Stimulated activated naive B cell treated with anti-CD40 and anti-IgM and Interleukin-4, amounts not matched to agents 10 μg/mL and 1 μg/mL and 100 μg/mL, for 72 hours (primary cell): Measurements from ENCODE around the gene S1PR5.
A peak's percentile ranks its signal among the peaks of the same experiment; 100 is the strongest.

Experiments used
- ATAC-seq, 2 donors: fragments of 150-1000 bp; cut with Tn5 transposase; replicated peaks; 2 replicates each; pipeline ENCODE4 v1.10.0; 2021; ENCODE audit warnings: moderate library complexity in 1 of 2
- DNase-seq: peaks from one replicate; pipeline ENCODE4 v3.0.0; 2021
- H3K27ac Mint-ChIP-seq: one replicate; pipeline ENCODE4 v1.8.0; 2022; ENCODE audit warnings: mild to moderate bottlenecking, mixed read lengths
- H3K27me3 Mint-ChIP-seq, 2 donors: one replicate each; pipeline ENCODE4 v1.8.0; 2022; ENCODE audit warnings: mixed read lengths in 2 of 2
- H3K36me3 Mint-ChIP-seq, 2 donors: one replicate each; pipeline ENCODE4 v1.8.0; 2022; ENCODE audit warnings: mixed read lengths in 2 of 2, mild to moderate bottlenecking in 1 of 2
- H3K4me1 Mint-ChIP-seq, 2 donors: one replicate each; pipeline ENCODE4 v1.8.0; 2022; ENCODE audit warnings: mixed read lengths in 2 of 2, mild to moderate bottlenecking in 1 of 2
- H3K4me3 Mint-ChIP-seq, 2 donors: one replicate each; pipeline ENCODE4 v1.8.0; 2022; ENCODE audit warnings: mild to moderate bottlenecking in 2 of 2, mixed read lengths in 2 of 2, moderate library complexity in 1 of 2
- H3K9me3 Mint-ChIP-seq, 2 donors: one replicate each; pipeline ENCODE4 v1.8.0; 2022; ENCODE audit warnings: mixed read lengths in 2 of 2, mild to moderate bottlenecking in 1 of 2

Gene S1PR5

DNA sequence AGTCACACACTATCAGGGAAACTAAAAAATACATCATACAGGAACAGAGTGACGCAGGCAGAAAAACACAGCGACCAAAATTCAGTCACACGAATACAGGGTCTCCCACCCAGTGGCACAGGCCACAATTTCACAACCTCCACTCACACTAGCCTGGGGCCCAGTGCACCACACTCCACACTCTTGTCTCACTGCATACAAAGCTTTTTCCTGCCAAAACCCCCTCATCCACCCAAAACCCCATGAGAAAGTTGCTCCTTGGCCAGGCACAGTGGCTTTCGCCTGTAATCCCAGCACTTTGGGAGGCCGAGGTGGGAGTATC, 1.2 kb downstream of the S1PR5 start:
- ATAC-seq: no peak
- H3K36me3 Mint-ChIP-seq: no peaks in the 10 kb centered on the region
- H3K27ac Mint-ChIP-seq: no peak overlapping the region
- no peak for DNase-seq
- peaks cover 25 to 36% of the 10 kb centered on the region in 2 donors for H3K4me1 Mint-ChIP-seq
- peaks cover 65 to 71% of the 10 kb centered on the region in 2 donors for H3K27me3 Mint-ChIP-seq
- no peak overlapping the region for H3K4me3 Mint-ChIP-seq
- no peaks in the 10 kb centered on the region for H3K9me3 Mint-ChIP-seq

- Mint-ChIP-seq H3K4me1 (peaks cover 24 to 41% of the 10 kb centered on the region in 2 donors), H3K36me3 (no peaks in the 10 kb centered on the region), H3K9me3 (no peaks in the 10 kb centered on the region), H3K4me3 (peak overlapping the region in 1 of 2 donors; percentile 2), H3K27me3 (peaks cover 55 to 63% of the 10 kb centered on the region in 2 donors), H3K27ac (no peak overlapping the region)
- DNase-seq: no peak
- peak in 1 of 2 donors; percentile 29 for ATAC-seq
Measured at GRCh38 chr19:10514211-10515145, 2.8 kb downstream of the S1PR5 start.

DNA sequence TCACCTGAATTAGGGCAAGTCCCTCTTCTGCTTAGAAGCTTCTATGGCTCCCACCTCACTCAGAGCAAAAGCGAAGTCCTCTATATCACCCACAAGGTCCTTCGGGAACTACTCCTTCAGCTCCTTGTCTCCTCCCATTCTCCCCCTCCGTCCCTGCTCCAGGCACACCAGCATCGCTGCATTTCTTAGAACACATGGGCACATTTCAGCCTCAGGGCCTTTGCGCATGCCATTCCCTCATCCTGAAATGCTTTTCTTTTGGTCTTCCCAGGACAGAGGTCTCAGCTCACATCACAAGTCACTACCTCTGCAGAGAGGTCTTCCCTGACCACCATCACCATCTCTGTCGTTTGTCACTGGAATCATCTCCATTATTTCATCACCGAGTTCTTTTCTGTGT, 4.0 kb downstream of the S1PR5 start:
- H3K4me3 Mint-ChIP-seq: no peak overlapping the region
- H3K27ac Mint-ChIP-seq: no peak overlapping the region
- H3K36me3 Mint-ChIP-seq: no peaks in the 10 kb centered on the region
- peaks cover 43 to 51% of the 10 kb centered on the region in 2 donors for H3K27me3 Mint-ChIP-seq
- peaks cover 14 to 28% of the 10 kb centered on the region in 2 donors for H3K4me1 Mint-ChIP-seq
- ATAC-seq: no peak
- no peaks in the 10 kb centered on the region for H3K9me3 Mint-ChIP-seq
- no peak for DNase-seq

DNA sequence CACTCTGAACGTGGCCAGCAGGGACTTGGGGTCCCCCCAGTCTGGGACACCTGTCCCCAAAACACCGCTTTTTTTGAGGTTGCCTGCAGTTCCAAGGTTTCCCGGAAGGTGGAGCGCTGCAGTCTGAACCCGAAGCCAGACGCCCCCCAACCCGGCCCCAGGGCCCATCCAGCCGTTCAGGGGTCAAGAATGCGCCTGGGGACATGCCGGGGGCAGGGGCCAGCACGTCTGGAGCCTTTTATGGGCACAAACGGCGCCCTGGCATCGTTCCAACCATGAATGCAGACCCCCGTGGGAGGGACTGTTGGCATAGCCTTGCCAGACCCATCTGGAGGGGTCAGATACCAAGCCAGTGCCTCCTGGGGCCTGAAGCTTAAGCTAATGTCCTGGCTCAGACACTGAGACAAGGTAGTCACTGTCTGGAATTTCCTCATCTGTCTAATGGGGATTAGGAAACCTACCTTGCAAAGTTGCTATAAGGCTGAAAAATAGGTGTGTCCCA, 6.9 kb downstream of the S1PR5 start:
- no peak overlapping the region for H3K27ac Mint-ChIP-seq
- no peaks in the 10 kb centered on the region for H3K36me3 Mint-ChIP-seq
- H3K9me3 Mint-ChIP-seq: no peaks in the 10 kb centered on the region
- peak; percentile 36 for DNase-seq
- no peak for ATAC-seq
- H3K27me3 Mint-ChIP-seq: peaks cover 24 to 29% of the 10 kb centered on the region in 2 donors
- H3K4me1 Mint-ChIP-seq: peaks cover 7 to 22% of the 10 kb centered on the region in 2 donors
- no peak overlapping the region for H3K4me3 Mint-ChIP-seq

DNA sequence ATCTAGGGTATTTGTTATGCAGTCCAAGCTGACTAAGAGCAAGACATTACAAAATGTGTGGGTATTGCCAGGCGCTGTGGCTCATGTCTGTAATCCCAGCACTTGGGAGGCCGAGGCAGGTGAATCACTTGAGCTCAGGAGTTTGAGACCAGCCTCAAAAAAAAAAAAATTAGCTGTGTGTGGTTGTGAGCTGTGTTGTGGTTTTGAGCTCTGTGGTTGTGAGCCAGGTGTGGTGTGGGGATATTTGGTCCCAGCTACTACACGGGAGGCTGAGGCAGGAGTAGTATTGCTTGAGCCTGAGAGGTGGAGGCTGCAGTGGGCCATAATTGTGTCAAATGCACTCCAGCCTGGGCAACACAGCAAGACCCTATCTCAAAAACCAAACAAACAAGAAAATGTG, 8.5 kb downstream of the S1PR5 start:
- Mint-ChIP-seq H3K9me3 (no peaks in the 10 kb centered on the region), H3K4me1 (peaks cover 4 to 18% of the 10 kb centered on the region in 2 donors), H3K36me3 (no peaks in the 10 kb centered on the region), H3K4me3 (no peak overlapping the region), H3K27ac (no peak overlapping the region), H3K27me3 (peaks cover 10 to 14% of the 10 kb centered on the region in 2 donors)
- ATAC-seq: no peak
- no peak for DNase-seq

DNA sequence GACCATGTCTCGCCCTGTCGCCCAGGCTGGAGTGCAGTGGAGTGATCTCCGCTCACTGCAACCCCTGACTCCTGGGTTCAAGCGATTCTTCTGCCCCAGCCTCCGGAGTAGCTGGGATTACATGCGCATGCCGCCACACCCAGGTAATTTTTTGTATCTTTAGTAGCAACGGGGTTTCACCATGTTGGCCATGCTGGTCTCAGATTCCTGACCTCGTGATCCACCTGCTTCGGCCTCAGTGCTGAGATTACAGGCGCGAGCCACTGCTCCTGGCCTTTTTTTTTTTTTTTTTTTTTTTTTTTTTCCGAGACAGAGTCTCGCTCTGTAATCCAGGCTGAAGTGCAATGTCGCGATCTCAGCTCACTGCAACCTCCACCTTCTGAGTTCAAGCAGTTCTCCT, 9.2 kb downstream of the S1PR5 start:
- Mint-ChIP-seq H3K36me3 (no peaks in the 10 kb centered on the region), H3K27ac (no peak overlapping the region)
- ATAC-seq: no peak

GRCh38 chr19:10505583-10506229, 11.5 kb downstream of the S1PR5 start:
- no peaks in the 10 kb centered on the region for H3K27me3 Mint-ChIP-seq
- H3K4me3 Mint-ChIP-seq: no peak overlapping the region
- DNase-seq (peak; percentile 42), ATAC-seq (no peak)
- peaks cover 4 to 8% of the 10 kb centered on the region in 2 donors for H3K36me3 Mint-ChIP-seq
- H3K9me3 Mint-ChIP-seq: no peaks in the 10 kb centered on the region
- H3K27ac Mint-ChIP-seq: peak overlapping the region; percentile 14
- H3K4me1 Mint-ChIP-seq: peaks cover 7 to 29% of the 10 kb centered on the region in 2 donors

More for the DNA sequence above, 9.2 kb downstream of the S1PR5 start:
- peaks cover 1 to 17% of the 10 kb centered on the region in 2 donors for H3K4me1 Mint-ChIP-seq
- no peak for DNase-seq
- peaks cover 3 to 7% of the 10 kb centered on the region in 2 donors for H3K27me3 Mint-ChIP-seq
- no peak overlapping the region for H3K4me3 Mint-ChIP-seq
- no peaks in the 10 kb centered on the region for H3K9me3 Mint-ChIP-seq

GRCh38 chr19:10503002-10503789, 14.1 kb downstream of the S1PR5 start, which contains the start of gene KEAP1:
KEAP1 (minus strand) TSS chr19:10503356; CDS start chr19:10500033, 3,323 bp downstream.
- peak; percentile 46 for DNase-seq
- Mint-ChIP-seq H3K36me3 (peaks cover 20 to 26% of the 10 kb centered on the region in 2 donors), H3K27ac (peak within 1 kb of the TSS; percentile 97), H3K27me3 (no peaks in the 10 kb centered on the region), H3K9me3 (no peaks in the 10 kb centered on the region), H3K4me3 (peak within 1 kb of the TSS; percentile 86 to 89), H3K4me1 (peaks cover 17 to 42% of the 10 kb centered on the region in 2 donors)
- ATAC-seq: peak; percentile 31 to 43

- H3K9me3 Mint-ChIP-seq: no peaks in the 10 kb centered on the region
- H3K27me3 Mint-ChIP-seq: no peaks in the 10 kb centered on the region
- H3K36me3 Mint-ChIP-seq: peaks cover 21 to 26% of the 10 kb centered on the region in 2 donors
- peaks cover 17 to 42% of the 10 kb centered on the region in 2 donors for H3K4me1 Mint-ChIP-seq
- ATAC-seq: peak; percentile 92 to 94
- DNase-seq: peak; percentile 94
- peak overlapping the region; percentile 86 to 89 for H3K4me3 Mint-ChIP-seq
- peak overlapping the region; percentile 97 for H3K27ac Mint-ChIP-seq
Measured at GRCh38 chr19:10502524-10503001, 14.7 kb downstream of the S1PR5 start.

DNA sequence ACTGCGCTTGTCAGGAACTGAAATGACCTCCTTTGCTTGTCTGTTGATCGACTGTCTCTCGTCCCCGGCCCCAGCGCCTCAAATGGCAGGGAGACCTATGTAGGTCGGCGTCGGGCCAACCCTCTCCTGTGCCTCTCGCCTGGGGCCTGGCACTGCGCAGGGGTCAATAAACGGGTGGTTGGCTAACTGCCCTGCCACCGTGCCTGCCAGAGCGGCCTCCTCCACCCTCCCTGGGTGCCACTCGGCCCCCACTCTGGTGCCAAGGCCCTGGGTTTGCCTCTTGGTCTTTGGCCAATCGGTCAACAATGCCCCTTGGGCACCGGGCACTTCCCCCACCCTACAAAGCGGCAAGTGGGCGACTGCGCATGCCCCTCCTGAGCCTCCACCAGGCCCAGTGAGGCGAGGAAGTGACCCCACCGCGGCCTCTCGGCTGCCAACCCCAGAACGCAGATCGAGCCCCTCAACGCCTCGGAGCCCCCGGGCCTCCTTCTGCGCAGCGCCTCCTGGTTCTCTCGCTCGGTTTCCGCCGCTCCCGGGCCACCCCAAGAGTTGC, 15.2 kb downstream of the S1PR5 start:
- H3K4me1 Mint-ChIP-seq: peaks cover 20 to 45% of the 10 kb centered on the region in 2 donors
- H3K9me3 Mint-ChIP-seq: no peaks in the 10 kb centered on the region
- peak; percentile 59 to 64 for ATAC-seq
- peak overlapping the region; percentile 97 for H3K27ac Mint-ChIP-seq
- H3K36me3 Mint-ChIP-seq: peaks cover 23 to 28% of the 10 kb centered on the region in 2 donors
- DNase-seq: peak; percentile 55
- H3K27me3 Mint-ChIP-seq: no peaks in the 10 kb centered on the region
- H3K4me3 Mint-ChIP-seq: peak overlapping the region; percentile 86 to 89

DNA sequence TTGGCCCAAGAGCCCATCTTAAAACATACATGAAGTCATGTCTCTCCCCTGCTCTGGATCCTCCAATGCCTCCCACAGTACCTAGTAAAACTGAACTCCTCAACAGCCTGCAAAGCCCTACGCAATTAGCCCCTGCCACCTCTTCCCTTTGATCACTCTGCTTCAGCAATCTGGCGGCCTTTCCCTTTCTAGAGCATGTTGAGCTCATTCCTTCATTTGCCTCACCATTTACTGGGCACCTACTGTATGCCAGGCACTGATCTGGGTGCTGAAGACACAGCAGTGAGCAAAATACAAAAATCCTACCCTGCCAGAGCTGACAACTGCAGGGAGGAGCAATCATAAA, 17.0 kb downstream of the S1PR5 start:
- no peak for DNase-seq
- ATAC-seq: no peak
- H3K4me3 Mint-ChIP-seq: peak overlapping the region in 1 of 2 donors; percentile 63
- H3K27ac Mint-ChIP-seq: peak overlapping the region; percentile 77
- H3K36me3 Mint-ChIP-seq: peaks cover 27 to 33% of the 10 kb centered on the region in 2 donors
- H3K4me1 Mint-ChIP-seq: peaks cover 20 to 41% of the 10 kb centered on the region in 2 donors
- no peaks in the 10 kb centered on the region for H3K27me3 Mint-ChIP-seq
- H3K9me3 Mint-ChIP-seq: no peaks in the 10 kb centered on the region

DNA sequence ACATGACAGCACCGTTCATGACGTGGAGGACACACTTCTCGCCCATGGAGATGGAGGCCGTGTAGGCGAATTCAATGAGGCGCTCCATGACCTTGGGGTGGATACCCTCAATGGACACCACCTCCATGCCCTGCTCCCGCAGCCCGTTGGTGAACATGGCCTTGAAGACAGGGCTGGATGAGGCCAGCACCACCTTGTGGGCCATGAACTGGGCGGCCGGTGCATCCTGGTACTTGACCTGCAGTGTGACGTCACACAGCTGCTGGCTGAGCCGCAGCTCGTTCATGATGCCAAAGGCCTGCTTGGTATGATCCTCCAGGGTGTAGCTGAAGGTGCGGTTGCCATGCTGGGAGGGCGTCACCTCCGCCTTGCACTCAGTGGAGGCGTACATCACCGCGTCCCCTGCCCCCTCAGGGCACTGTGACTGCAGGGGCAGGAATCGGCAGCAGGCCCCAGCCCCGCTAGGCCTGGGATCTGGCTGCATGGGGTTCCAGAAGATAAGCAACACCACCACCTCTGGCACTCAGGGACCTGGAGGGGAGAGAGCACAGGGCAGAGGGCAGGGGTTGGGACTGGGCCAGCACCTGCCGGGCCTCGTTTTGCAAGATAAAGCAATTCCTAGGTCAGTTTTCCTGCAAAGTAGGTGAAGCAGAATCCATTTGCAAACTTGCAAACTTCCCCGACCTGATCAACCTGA, 17.5 kb downstream of the S1PR5 start:
- Mint-ChIP-seq H3K9me3 (no peaks in the 10 kb centered on the region), H3K36me3 (peaks cover 27 to 33% of the 10 kb centered on the region in 2 donors), H3K27me3 (no peaks in the 10 kb centered on the region), H3K27ac (no peak overlapping the region), H3K4me1 (peaks cover 20 to 41% of the 10 kb centered on the region in 2 donors), H3K4me3 (no peak overlapping the region)
- ATAC-seq (no peak), DNase-seq (no peak)

DNA sequence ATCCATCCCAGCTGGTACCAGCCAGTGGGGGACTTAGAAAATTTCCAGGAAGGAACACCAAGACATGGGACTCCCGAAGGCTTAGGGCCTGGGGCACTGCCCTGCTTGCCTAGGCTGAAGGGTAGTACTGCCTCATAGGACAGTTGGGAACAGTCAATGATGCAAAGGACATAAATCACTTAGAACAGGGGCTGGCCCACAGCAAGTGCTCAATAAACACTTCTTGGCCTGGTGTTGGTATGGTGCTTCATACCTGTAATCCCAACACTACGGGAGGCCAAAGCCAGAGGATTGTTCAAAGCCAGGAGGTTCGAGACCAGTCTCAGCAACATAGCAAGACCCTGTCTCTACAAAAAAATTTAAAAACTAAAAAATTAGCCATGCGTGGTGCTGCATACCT, 19.9 kb downstream of the S1PR5 start:
- Mint-ChIP-seq H3K9me3 (no peaks in the 10 kb centered on the region), H3K36me3 (peaks cover 34 to 39% of the 10 kb centered on the region in 2 donors), H3K4me3 (no peak overlapping the region), H3K27me3 (no peaks in the 10 kb centered on the region), H3K27ac (no peak overlapping the region), H3K4me1 (peaks cover 18 to 35% of the 10 kb centered on the region in 2 donors)
- no peak for ATAC-seq
- DNase-seq: no peak
